Measurements from ENCODE around the gene GLI3.

- TF ChIP-seq CTCF (IDR thresholded peaks at IDR 0.05) (no peak), POLR2A (IDR thresholded peaks at IDR 0.05) (no peak)
Observed at GRCh38 chr7:41996381-41997035, 240.5 kb downstream of the GLI3 start.
